ENCODE results near the gene SORCS2. TPM values are rescaled to one million over a fixed set of nuclear protein-coding genes. Genes with fewer than 3 reads are reported as not detected.

SORCS2 gene
- total and polyA plus RNA-seq, 2 of the 8 experiments (the other 6 are each of a cell fraction or from before 2014, with no cell fraction given), result 0.36 to 1.8 TPM

GRCh38 chr4:7646384-7647061, 454.2 kb downstream of the SORCS2 start:
- no peak for FAIRE-seq
- Histone ChIP-seq H2BK12ac (ENCODE audit: low read depth, low read length) (no peak overlapping the region), H3K27me3 (replicated peaks in 1 of 4; ENCODE audit: control insufficient read depth in 3 of 4, extremely low read depth in 1 of 4, insufficient read depth in 3 of 4, low read length in 3 of 4) (no peaks in the 10 kb centered on the region), H2AFZ (ENCODE audit: low read length) (no peak overlapping the region), H3K14ac (ENCODE audit: insufficient read length) (no peak overlapping the region), H2BK20ac (ENCODE audit: low read length) (no peak overlapping the region), H3K9ac (replicated peaks in 1 of 4; ENCODE audit: extremely low read depth in 1 of 4, low read depth in 3 of 4, low read length in 3 of 4) (no peak overlapping the region), H3K79me1 (ENCODE audit: low read depth, low read length) (no peaks in the 10 kb centered on the region), H4K5ac (ENCODE audit: insufficient read length, low read depth, low read length) (no peak overlapping the region), H3K36me3 (ENCODE audit: control insufficient read depth in 2 of 4, insufficient read depth in 4 of 4, low read length in 3 of 4) (no peaks in the 10 kb centered on the region), H4K91ac (replicated peaks; ENCODE audit: insufficient read length, low read length) (no peak overlapping the region), H3K18ac (ENCODE audit: extremely low read depth, low read length) (no peak overlapping the region), H3K23me2 (ENCODE audit: low read depth, low read length) (peaks cover 6% of the 10 kb centered on the region; the same call in 1 of the 2 replicates), H3K4me1 (replicated peaks in 1 of 4; ENCODE audit: control insufficient read depth in 3 of 4, insufficient read depth in 4 of 4, low read length in 3 of 4) (peaks cover 0 to 11% (median 5%) of the 10 kb centered on the region in 4 experiments; a peak in 6 of 7 replicates), H3K56ac (replicated peaks; ENCODE audit: insufficient read length, low read depth, low read length) (no peak overlapping the region), H3K4me2 (ENCODE audit: insufficient read depth in 1 of 2, low read depth in 2 of 2, low read length in 2 of 2) (no peak overlapping the region), H3K9me3 (ENCODE audit: insufficient read depth in 2 of 2, low read depth in 1 of 2, low read length in 1 of 2) (peaks cover 6% of the 10 kb centered on the region in 2 experiments), H3K23ac (ENCODE audit: insufficient read length) (no peak overlapping the region), H3K4me3 (ENCODE audit: extremely low read depth in 1 of 4, insufficient read depth in 2 of 4, low read depth in 3 of 4, low read length in 4 of 4) (no peak overlapping the region), H2BK120ac (replicated peaks; ENCODE audit: low read depth, low read length) (no peak overlapping the region), H2BK5ac (ENCODE audit: low read depth, low read length) (no peak overlapping the region), H2BK15ac (ENCODE audit: low read length) (no peak overlapping the region), H4K8ac (ENCODE audit: extremely low read depth, insufficient read depth, low read length) (no peak overlapping the region), H2AK5ac (ENCODE audit: low read depth, low read length) (no peak overlapping the region), H3K79me2 (ENCODE audit: control insufficient read depth in 1 of 2, insufficient read depth in 2 of 2, low read length in 2 of 2) (no peaks in the 10 kb centered on the region), H3K27ac (ENCODE audit: low read depth, low read length) (no peak overlapping the region), H4K20me1 (replicated peaks in 1 of 2; ENCODE audit: control insufficient read depth in 1 of 2, insufficient read depth in 2 of 2, low read length in 2 of 2) (no peaks in the 10 kb centered on the region), H3K4ac (replicated peaks; ENCODE audit: insufficient read length, low read depth, low read length) (no peak overlapping the region)
- ChIA-PET CTCF (ENCODE audit: partially characterized antibody) (interaction anchor here (0.8 to 2.2 kb wide), 4 partner anchors 11 to 185 kb away, joined by 3 to 9 read pairs (median 3); no protein-coding TSS in a partner anchor), POLR2A (ENCODE audit: partially characterized antibody) (no interaction called here)
- DNase-seq (ENCODE audit: low read depth in 1 of 2, low spot score in 2 of 2), result no peak
- WGBS, 2 experiments (ENCODE audit: extremely low coverage in 1 of 2, insufficient coverage in 1 of 2, insufficient read length in 1 of 2, insufficient replicate concordance in 2 of 2, low coverage in 1 of 2, low lambda C conversion rate in 2 of 2, missing lambda C conversion rate in 1 of 2), result 89% methylated on average over 17 of the region's 18 CpGs; no CpG with 5 or more reads in 1 of the 2 experiments
- TF ChIP-seq SIN3A (conservative IDR thresholded peaks at IDR 0.05 in 1 of 2, IDR thresholded peaks at IDR 0.05 in 1 of 2; ENCODE audit: low read depth in 1 of 2, low read length in 2 of 2) (no peak), NRF1 (IDR thresholded peaks at IDR 0.05; ENCODE audit: low read depth, low read length) (no peak), CEBPB (IDR thresholded peaks at IDR 0.05; ENCODE audit: low read depth, low read length) (no peak), KDM4A (IDR thresholded peaks at IDR 0.05; ENCODE audit: low read depth, low read length, severe bottlenecking) (no peak), SUZ12 (IDR thresholded peaks at IDR 0.05; ENCODE audit: low read length) (no peak), ASH2L (IDR thresholded peaks at IDR 0.05; ENCODE audit: low read length) (no peak), HDAC2 (IDR thresholded peaks at IDR 0.05; ENCODE audit: borderline replicate concordance in 1 of 2, low read depth in 2 of 2, low read length in 2 of 2) (no peak), SIRT6 (IDR thresholded peaks at IDR 0.05; ENCODE audit: low read length) (no peak), EZH2 (IDR thresholded peaks at IDR 0.05; ENCODE audit: low read depth, low read length, severe bottlenecking) (no peak), MAX (IDR thresholded peaks at IDR 0.05) (no peak), POLR2AphosphoS5 (IDR thresholded peaks at IDR 0.05; ENCODE audit: low read depth, low read length) (no peak), TAF7 (optimal IDR thresholded peaks at IDR 0.05; ENCODE audit: borderline replicate concordance, low read depth, low read length) (no peak)
